H9 (cell line): ENCODE results near the gene HUWE1. TPM values are rescaled to one million over a fixed set of nuclear protein-coding genes. Genes with fewer than 3 reads are reported as not detected.

Experiments used
- DNase-seq: peaks from one replicate; pipeline ENCODE4 v3.0.0-alpha.2; 2017
- H2AFZ ChIP-seq: one replicate; pipeline ENCODE4 v1.6.1; 2013; ENCODE audit warnings: mild to moderate bottlenecking, low read length, control low read depth, moderate library complexity
- H2AK5ac ChIP-seq: 2 replicates; pipeline ENCODE4 v1.6.1; 2013; ENCODE audit warnings: low read length, control low read depth, mixed read lengths; ENCODE audit not compliant: insufficient read length
- H2BK120ac ChIP-seq: one replicate; pipeline ENCODE4 v1.6.1; 2013; ENCODE audit warnings: low read depth, mild to moderate bottlenecking, low read length, control low read depth, inconsistent platforms; ENCODE audit not compliant: poor library complexity, severe bottlenecking
- H2BK12ac ChIP-seq: 2 replicates; pipeline ENCODE4 v1.6.1; 2013; ENCODE audit warnings: low read length, control low read depth, mixed read lengths, low read depth; ENCODE audit not compliant: insufficient read length
- H2BK15ac ChIP-seq: 2 replicates; pipeline ENCODE4 v1.6.1; 2013; ENCODE audit warnings: low read depth, low read length, control low read depth
- H2BK20ac ChIP-seq: one replicate; pipeline ENCODE4 v1.6.1; 2013; ENCODE audit warnings: low read depth, mild to moderate bottlenecking, low read length, control low read depth, inconsistent platforms; ENCODE audit not compliant: poor library complexity, severe bottlenecking
- H2BK5ac ChIP-seq: 2 replicates; pipeline ENCODE4 v1.6.1; 2013; ENCODE audit warnings: low read length, control low read depth, mixed read lengths; ENCODE audit not compliant: insufficient read length
- H3K14ac ChIP-seq: 2 replicates; pipeline ENCODE4 v1.6.1; 2013; ENCODE audit warnings: low read length, control low read depth; ENCODE audit not compliant: insufficient read depth
- H3K18ac ChIP-seq: 2 replicates; pipeline ENCODE4 v1.6.1; 2013; ENCODE audit warnings: low read depth, mild to moderate bottlenecking, mixed read lengths, low read length, control low read depth; ENCODE audit not compliant: insufficient read length
- H3K23ac ChIP-seq: 2 replicates; pipeline ENCODE4 v1.6.1; 2013; ENCODE audit warnings: low read length, control low read depth, mixed read lengths, low read depth; ENCODE audit not compliant: insufficient read length
- H3K23me2 ChIP-seq: 2 replicates; pipeline ENCODE4 v1.6.1; 2013; ENCODE audit warnings: low read depth, mild to moderate bottlenecking, mixed read lengths, low read length, control low read depth; ENCODE audit not compliant: insufficient read length, poor library complexity, severe bottlenecking
- H3K27ac ChIP-seq: 2 replicates; pipeline ENCODE4 v1.5.1; 2013; ENCODE audit warnings: low read length, control low read depth, mixed read lengths, low read depth; ENCODE audit not compliant: insufficient read length
- H3K27me3 ChIP-seq: 2 replicates; pipeline ENCODE4 v1.6.1; 2013; ENCODE audit warnings: low read length, control low read depth, inconsistent platforms; ENCODE audit not compliant: insufficient read depth
- H3K4ac ChIP-seq: 2 replicates; pipeline ENCODE4 v1.6.1; 2013; ENCODE audit warnings: low read depth, mild to moderate bottlenecking, control low read depth, inconsistent platforms, low read length, moderate library complexity
- H3K4me1 ChIP-seq: 2 replicates; pipeline ENCODE4 v1.6.1; 2013; ENCODE audit warnings: low read length, control low read depth, inconsistent platforms; ENCODE audit not compliant: insufficient read depth
- H3K4me2 ChIP-seq: 2 replicates; pipeline ENCODE4 v1.6.1; 2013; ENCODE audit warnings: low read length, control low read depth, mixed read lengths; ENCODE audit not compliant: insufficient read length, insufficient read depth
- H3K56ac ChIP-seq: 2 replicates; pipeline ENCODE4 v1.6.1; 2013; ENCODE audit warnings: low read depth, mild to moderate bottlenecking, mixed read lengths, low read length, control low read depth; ENCODE audit not compliant: insufficient read length
- H3K79me1 ChIP-seq: 2 replicates; pipeline ENCODE4 v1.6.1; 2013; ENCODE audit warnings: low read depth, mild to moderate bottlenecking, moderate library complexity, low read length, control low read depth, inconsistent platforms; ENCODE audit not compliant: insufficient read depth, poor library complexity, severe bottlenecking
- H3K79me2 ChIP-seq: 2 replicates; pipeline ENCODE4 v1.6.1; 2013; ENCODE audit warnings: low read length, control low read depth, inconsistent platforms; ENCODE audit not compliant: insufficient read depth
- H3K9ac ChIP-seq: 2 replicates; pipeline ENCODE4 v1.6.1; 2013; ENCODE audit warnings: low read length, control low read depth, mixed read lengths; ENCODE audit not compliant: insufficient read length; ENCODE audit errors: extremely low read depth
- H3K9me3 ChIP-seq: one replicate; pipeline ENCODE4 v1.6.1; 2013; ENCODE audit warnings: low read depth, low read length, inconsistent platforms; ENCODE audit not compliant: control insufficient read depth
- H3T11ph ChIP-seq: one replicate; pipeline ENCODE4 v1.6.1; 2013; ENCODE audit warnings: mild to moderate bottlenecking, low read length, control low read depth, inconsistent platforms
- H4K20me1 ChIP-seq: one replicate; pipeline ENCODE4 v1.6.1; 2013; ENCODE audit not compliant: control insufficient read depth, insufficient read length, insufficient read depth
- H4K5ac ChIP-seq: 2 replicates; pipeline ENCODE4 v1.6.1; 2013; ENCODE audit warnings: low read depth, mild to moderate bottlenecking, mixed read lengths, low read length, control low read depth; ENCODE audit not compliant: insufficient read length
- H4K8ac ChIP-seq: replicated peaks from 2 replicates; pipeline ENCODE4 v1.6.1; 2013; ENCODE audit warnings: low read length, control low read depth, mixed read lengths, low read depth; ENCODE audit not compliant: insufficient read length
- H4K91ac ChIP-seq: 2 replicates; pipeline ENCODE4 v1.6.1; 2013; ENCODE audit warnings: low read depth, mild to moderate bottlenecking, moderate library complexity, mixed read lengths, low read length, control low read depth; ENCODE audit not compliant: insufficient read length
- H3K27ac Mint-ChIP-seq, 3 experiments: 2 replicates in 2 of 3; 3 replicates in 1 of 3; pipeline ENCODE4 v1.8.0; 2020 to 2021; ENCODE audit warnings: mixed read lengths in 3 of 3, mild to moderate bottlenecking in 1 of 3, moderate library complexity in 1 of 3
- H3K27me3 Mint-ChIP-seq: 2 replicates; pipeline ENCODE4 v1.8.0; 2021; ENCODE audit warnings: low read depth, mild to moderate bottlenecking, moderate library complexity, mixed read lengths
- H3K36me3 Mint-ChIP-seq, 3 experiments: 2 replicates in 2 of 3; 3 replicates in 1 of 3; pipeline ENCODE4 v1.8.0; 2020 to 2021; ENCODE audit warnings: low read depth in 3 of 3, mixed read lengths in 3 of 3; ENCODE audit not compliant: insufficient read depth in 1 of 3
- H3K4me1 Mint-ChIP-seq, 2 experiments: 2 replicates each; pipeline ENCODE4 v1.8.0; 2020; ENCODE audit warnings: mixed read lengths in 2 of 2
- H3K4me3 Mint-ChIP-seq, 2 experiments: 2 replicates in 1 of 2; 3 replicates in 1 of 2; pipeline ENCODE4 v1.8.0; 2020 to 2021; ENCODE audit warnings: mild to moderate bottlenecking in 2 of 2, mixed read lengths in 2 of 2, moderate library complexity in 1 of 2
- H3K9me3 Mint-ChIP-seq, 2 experiments: 2 replicates in 1 of 2; 3 replicates in 1 of 2; pipeline ENCODE4 v1.8.0; 2020; ENCODE audit warnings: mild to moderate bottlenecking in 2 of 2, mixed read lengths in 2 of 2, moderate library complexity in 1 of 2
- WGBS: extraction: QIAGEN DNeasy Blood & Tissue Kit; methylation state at CpG from one replicate; pipeline ENCODE4 v1.1.7; 2013; ENCODE audit warnings: missing lambda C conversion rate, low lambda C conversion rate, mixed read lengths; ENCODE audit not compliant: insufficient read length; ENCODE audit errors: extremely low coverage; 5-methylcytosine and 5-hydroxymethylcytosine counted together
- total RNA-seq: library from RNA; stranded (reverse); gene quantifications from 2 replicates; pipeline ENCODE4 v1.2.1, GENCODE V29; 2021
- TF ChIP-seq, protein P1 (sequence below): fragments of 200-600 bp; sonication (generic); conservative IDR thresholded peaks from 3 replicates; pipeline ENCODE4 v1.8.0; 2021; ENCODE audit warnings: antibody characterized with exemption, mild to moderate bottlenecking

Gene HUWE1
- total RNA-seq, 1 experiment from 2014 or later = 230 TPM

DNA sequence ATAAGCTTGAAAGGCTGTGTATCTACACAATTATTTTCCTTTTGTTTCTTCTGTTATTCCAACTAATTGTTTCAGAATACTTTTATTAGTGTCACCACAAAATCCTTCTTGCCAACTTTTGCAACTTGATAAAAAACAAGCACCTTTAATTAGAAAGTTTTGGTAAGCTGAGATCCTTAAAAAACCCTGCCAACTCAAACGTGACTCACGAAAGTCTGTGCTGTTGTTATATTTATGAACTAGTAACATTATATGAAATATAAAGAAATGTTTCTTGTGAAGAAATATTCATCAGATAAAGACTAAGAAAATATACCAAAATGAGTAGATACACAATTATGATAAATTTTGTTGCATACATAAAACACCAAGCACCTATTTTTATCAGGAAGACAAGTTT lies 49.0 kb downstream of the HUWE1 start:
- H3K4me3 Mint-ChIP-seq = no peak overlapping the region
- H3K79me2 ChIP-seq = no peaks in the 10 kb centered on the region
- H2BK20ac ChIP-seq = no peak overlapping the region
- no peak overlapping the region for H3K56ac ChIP-seq
- DNase-seq = no peak
- H3K36me3 Mint-ChIP-seq = peaks cover 20 to 62% (median 46%) of the 10 kb centered on the region in 3 experiments
- no peak overlapping the region for H3K27ac Mint-ChIP-seq
- H3K23me2 ChIP-seq = no peaks in the 10 kb centered on the region
- no peak overlapping the region for H3K18ac ChIP-seq
- no peaks in the 10 kb centered on the region for H3K4me1 Mint-ChIP-seq
- no peak overlapping the region for H2AFZ ChIP-seq
- no peak overlapping the region for H3K4me2 ChIP-seq
- H3K27me3 Mint-ChIP-seq = no peaks in the 10 kb centered on the region
- H3K79me1 ChIP-seq = no peaks in the 10 kb centered on the region
- peaks cover 25% of the 10 kb centered on the region for H3K9me3 ChIP-seq
- H3K4me1 ChIP-seq = no peaks in the 10 kb centered on the region
- TF ChIP-seq, protein P1, sequence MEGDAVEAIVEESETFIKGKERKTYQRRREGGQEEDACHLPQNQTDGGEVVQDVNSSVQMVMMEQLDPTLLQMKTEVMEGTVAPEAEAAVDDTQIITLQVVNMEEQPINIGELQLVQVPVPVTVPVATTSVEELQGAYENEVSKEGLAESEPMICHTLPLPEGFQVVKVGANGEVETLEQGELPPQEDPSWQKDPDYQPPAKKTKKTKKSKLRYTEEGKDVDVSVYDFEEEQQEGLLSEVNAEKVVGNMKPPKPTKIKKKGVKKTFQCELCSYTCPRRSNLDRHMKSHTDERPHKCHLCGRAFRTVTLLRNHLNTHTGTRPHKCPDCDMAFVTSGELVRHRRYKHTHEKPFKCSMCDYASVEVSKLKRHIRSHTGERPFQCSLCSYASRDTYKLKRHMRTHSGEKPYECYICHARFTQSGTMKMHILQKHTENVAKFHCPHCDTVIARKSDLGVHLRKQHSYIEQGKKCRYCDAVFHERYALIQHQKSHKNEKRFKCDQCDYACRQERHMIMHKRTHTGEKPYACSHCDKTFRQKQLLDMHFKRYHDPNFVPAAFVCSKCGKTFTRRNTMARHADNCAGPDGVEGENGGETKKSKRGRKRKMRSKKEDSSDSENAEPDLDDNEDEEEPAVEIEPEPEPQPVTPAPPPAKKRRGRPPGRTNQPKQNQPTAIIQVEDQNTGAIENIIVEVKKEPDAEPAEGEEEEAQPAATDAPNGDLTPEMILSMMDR = no peak
- no peak overlapping the region for H2BK120ac ChIP-seq
- peaks cover 38 to 43% of the 10 kb centered on the region in 2 experiments for H3K9me3 Mint-ChIP-seq
- H4K91ac ChIP-seq = no peak overlapping the region
- H3K23ac ChIP-seq = no peak overlapping the region
- no peak overlapping the region for H3K4ac ChIP-seq
- no peak overlapping the region for H4K8ac ChIP-seq
- no peak overlapping the region for H2AK5ac ChIP-seq
- H2BK12ac ChIP-seq = no peak overlapping the region
- no peak overlapping the region for H3K14ac ChIP-seq
- no peak overlapping the region for H3T11ph ChIP-seq
- H2BK5ac ChIP-seq = no peak overlapping the region
- no peak overlapping the region for H3K9ac ChIP-seq
- no peak overlapping the region for H3K27ac ChIP-seq
- no CpG with 5 or more reads among the region's 2 CpGs for WGBS
- H4K20me1 ChIP-seq = no peaks in the 10 kb centered on the region
- H4K5ac ChIP-seq = no peak overlapping the region
- no peak overlapping the region for H2BK15ac ChIP-seq
- no peaks in the 10 kb centered on the region for H3K27me3 ChIP-seq
